IMR-90 (cell line): ENCODE results near the gene CFAP251. TPM values are rescaled to one million over a fixed set of nuclear protein-coding genes. Genes with fewer than 3 reads are reported as not detected.
A peak's percentile ranks its signal among the peaks of the same experiment; 100 is the strongest.

Experiments
- ATAC-seq: fragments of 200-7000 bp; cut with Tn5 transposase; 2 replicates; pipeline ENCODE4 v1.9.1; 2020; ENCODE audit warnings: low read depth, mild to moderate bottlenecking, moderate library complexity
- BruUV-seq: library from RNA; stranded (reverse); fragments of 400-500 nt; replicated peaks from 2 replicates; lab custom pipeline; 2021; lab: Mats Ljungman, UMichigan
- CTCF ChIA-PET: fragments of 300-600 bp; formaldehyde crosslinking; extraction: SDS; loops from one replicate; lab custom pipeline; 2021; ENCODE audit warnings: antibody characterized with exemption; lab: Yijun Ruan, JAX
- POLR2A ChIA-PET: fragments of 300-600 bp; sonication (Branson Sonifier 250); formaldehyde crosslinking; loops from one replicate; lab custom pipeline; 2022; ENCODE audit warnings: antibody characterized with exemption; ENCODE audit not compliant: unreplicated experiment; lab: Charles Lee
- DNase-seq: peaks from one replicate; pipeline ENCODE4 v3.0.0; 2013
- H2AFZ ChIP-seq: replicated peaks from 2 replicates; pipeline ENCODE3; 2013; ENCODE audit warnings: low read length, mild to moderate bottlenecking; ENCODE audit not compliant: poor library complexity
- H2AK5ac ChIP-seq: 2 replicates; pipeline ENCODE4 v1.6.1; 2013; ENCODE audit warnings: low read depth, low read length, inconsistent platforms
- H2AK9ac ChIP-seq: replicated peaks from 2 replicates; pipeline ENCODE3; 2013; ENCODE audit warnings: mild to moderate bottlenecking, low read depth, low read length, moderate library complexity; ENCODE audit not compliant: poor library complexity
- H2BK120ac ChIP-seq: 2 replicates; pipeline ENCODE4 v1.6.1; 2013; ENCODE audit warnings: low read depth, low read length, inconsistent platforms
- H2BK15ac ChIP-seq: 3 replicates; pipeline ENCODE4 v1.6.1; 2013; ENCODE audit warnings: low read depth, low read length, inconsistent platforms
- H2BK20ac ChIP-seq: 2 replicates; pipeline ENCODE4 v1.6.1; 2013; ENCODE audit warnings: low read depth, mild to moderate bottlenecking, inconsistent platforms, low read length, moderate library complexity
- H2BK5ac ChIP-seq: 2 replicates; pipeline ENCODE4 v1.6.1; 2013; ENCODE audit warnings: mild to moderate bottlenecking, low read depth, low read length, inconsistent platforms; ENCODE audit not compliant: poor library complexity, severe bottlenecking
- H3K14ac ChIP-seq: replicated peaks from 2 replicates; pipeline ENCODE4 v1.6.1; 2013; ENCODE audit warnings: low read depth, low read length, inconsistent platforms
- H3K18ac ChIP-seq: 2 replicates; pipeline ENCODE4 v1.6.1; 2013; ENCODE audit warnings: low read depth, low read length, control low read depth
- H3K23ac ChIP-seq: 2 replicates; pipeline ENCODE4 v1.6.1; 2013; ENCODE audit warnings: low read depth, low read length, inconsistent platforms
- H3K27ac ChIP-seq: 2 replicates; pipeline ENCODE4 v1.5.1; 2013; ENCODE audit warnings: mild to moderate bottlenecking, control low read depth, low read length; ENCODE audit not compliant: insufficient read depth
- H3K27me3 ChIP-seq: 2 replicates; pipeline ENCODE4 v1.6.1; 2013; ENCODE audit warnings: low read length; ENCODE audit not compliant: control insufficient read depth, insufficient read depth
- H3K36me3 ChIP-seq: 2 replicates; pipeline ENCODE4 v1.6.1; 2013; ENCODE audit warnings: low read length, mixed read lengths; ENCODE audit not compliant: control insufficient read depth, insufficient read depth
- H3K4ac ChIP-seq: 2 replicates; pipeline ENCODE4 v1.6.1; 2013; ENCODE audit warnings: low read depth, low read length, inconsistent platforms
- H3K4me1 ChIP-seq: 2 replicates; pipeline ENCODE4 v1.6.1; 2013; ENCODE audit warnings: low read length, mixed read lengths; ENCODE audit not compliant: control insufficient read depth, insufficient read depth
- H3K4me2 ChIP-seq: 2 replicates; pipeline ENCODE4 v1.6.1; 2013; ENCODE audit warnings: low read depth, mild to moderate bottlenecking, control low read depth, low read length, moderate library complexity
- H3K4me3 ChIP-seq: 2 replicates; pipeline ENCODE4 v1.5.1; 2013; ENCODE audit warnings: low read depth, mild to moderate bottlenecking, control low read depth, low read length, moderate library complexity; ENCODE audit not compliant: insufficient read depth
- H3K56ac ChIP-seq: 2 replicates; pipeline ENCODE4 v1.6.1; 2013; ENCODE audit warnings: low read length, inconsistent platforms; ENCODE audit not compliant: insufficient read depth; ENCODE audit errors: extremely low read depth
- H3K79me1 ChIP-seq, 2 experiments: 2 replicates each; pipeline ENCODE4 v1.6.1; 2013; ENCODE audit warnings: low read length in 2 of 2, inconsistent platforms in 1 of 2, low read depth in 1 of 2
- H3K9ac ChIP-seq: 2 replicates; pipeline ENCODE4 v1.6.1; 2013; ENCODE audit warnings: low read depth, low read length, control low read depth
- H3K9me1 ChIP-seq: 2 replicates; pipeline ENCODE4 v1.6.1; 2013; ENCODE audit warnings: low read length, inconsistent platforms; ENCODE audit not compliant: insufficient read depth
- H3K9me3 ChIP-seq: 2 replicates; pipeline ENCODE4 v1.6.1; 2013; ENCODE audit warnings: low read length; ENCODE audit not compliant: control insufficient read depth, insufficient read depth
- H4K20me1 ChIP-seq: 2 replicates; pipeline ENCODE4 v1.6.1; 2013; ENCODE audit warnings: low read length, inconsistent platforms; ENCODE audit not compliant: insufficient read depth
- H4K5ac ChIP-seq: 2 replicates; pipeline ENCODE4 v1.6.1; 2013; ENCODE audit warnings: mild to moderate bottlenecking, low read depth, low read length, control low read depth
- H4K8ac ChIP-seq, 2 experiments: 2 replicates each; pipeline ENCODE4 v1.6.1; 2013; ENCODE audit warnings: low read depth in 2 of 2, low read length in 2 of 2, control low read depth in 1 of 2, inconsistent platforms in 1 of 2
- H4K91ac ChIP-seq: 2 replicates; pipeline ENCODE4 v1.6.1; 2013; ENCODE audit warnings: low read depth, low read length, inconsistent platforms; ENCODE audit not compliant: insufficient read depth
- BHLHE40 ChIP-seq: fragments of 150-350 bp; IDR thresholded peaks from 2 replicates; pipeline ENCODE4 v1.6.1; 2016; ENCODE audit warnings: mild to moderate bottlenecking, low read depth, low read length
- CEBPB ChIP-seq: IDR thresholded peaks from 2 replicates; pipeline ENCODE4 v1.6.1; 2012; ENCODE audit warnings: low read depth, low read length, improper control_type of control experiment
- CHD1 ChIP-seq: IDR thresholded peaks from 2 replicates; pipeline ENCODE4 v1.6.1; 2012; ENCODE audit warnings: low read depth, low read length, improper control_type of control experiment
- ELK1 ChIP-seq: fragments of 150-350 bp; IDR thresholded peaks from 2 replicates; pipeline ENCODE4 v1.6.1; 2016; ENCODE audit warnings: low read depth, mild to moderate bottlenecking, low read length, moderate library complexity, borderline replicate concordance
- FOS ChIP-seq: fragments of 150-350 bp; IDR thresholded peaks from 2 replicates; pipeline ENCODE4 v1.6.1; 2016; ENCODE audit warnings: low read depth, low read length
- MAFK ChIP-seq: IDR thresholded peaks from 2 replicates; pipeline ENCODE4 v1.6.1; 2012; ENCODE audit warnings: low read depth, low read length, improper control_type of control experiment
- MAZ ChIP-seq: IDR thresholded peaks from 2 replicates; pipeline ENCODE4 v1.6.1; 2012; ENCODE audit warnings: low read depth, mild to moderate bottlenecking, low read length, improper control_type of control experiment, moderate library complexity, borderline replicate concordance
- MXI1 ChIP-seq: IDR thresholded peaks from 2 replicates; pipeline ENCODE4 v1.6.1; 2012; ENCODE audit warnings: low read depth, mild to moderate bottlenecking, low read length, moderate library complexity, borderline replicate concordance
- NFE2L2 ChIP-seq: fragments of 150-350 bp; IDR thresholded peaks from 2 replicates; pipeline ENCODE4 v1.6.1; 2016; ENCODE audit warnings: low read depth, mild to moderate bottlenecking, low read length
- POLR2A ChIP-seq: IDR thresholded peaks from 2 replicates; pipeline ENCODE4 v1.6.1; 2012; ENCODE audit warnings: mild to moderate bottlenecking, low read depth, low read length
- RAD21 ChIP-seq: IDR thresholded peaks from 2 replicates; pipeline ENCODE4 v1.6.1; 2012; ENCODE audit warnings: low read length, improper control_type of control experiment
- RCOR1 ChIP-seq: IDR thresholded peaks from 2 replicates; pipeline ENCODE4 v1.6.1; 2012; ENCODE audit warnings: mild to moderate bottlenecking, low read length, improper control_type of control experiment; ENCODE audit not compliant: insufficient replicate concordance
- RFX5 ChIP-seq: IDR thresholded peaks from 2 replicates; pipeline ENCODE4 v1.8.0; 2012; ENCODE audit warnings: low read depth, mild to moderate bottlenecking, low read length, moderate library complexity
- SMC3 ChIP-seq: fragments of 150-350 bp; IDR thresholded peaks from 2 replicates; pipeline ENCODE4 v1.6.1; 2016; ENCODE audit warnings: low read depth, mild to moderate bottlenecking, antibody characterized with exemption, low read length, moderate library complexity
- USF2 ChIP-seq: fragments of 150-350 bp; IDR thresholded peaks from 2 replicates; pipeline ENCODE4 v1.6.1; 2017; ENCODE audit warnings: mild to moderate bottlenecking, antibody characterized with exemption, low read length, low read depth
- WGBS, 2 experiments: methylation state at CpG; one replicate each; pipeline versions ENCODE4 v1.1.5 to v1.1.7; 2013; ENCODE audit warnings: missing lambda C conversion rate in 2 of 2; ENCODE audit not compliant: insufficient read length in 1 of 2; ENCODE audit errors: extremely low coverage in 2 of 2; 5-methylcytosine and 5-hydroxymethylcytosine counted together
- dilution Hi-C: fragments of 300-500 bp; cut with HindIII; formaldehyde crosslinking; loops from one replicate; pipeline ENCODE4 v1.14.3; 2018; ENCODE audit warnings: low sequenced_read_pairs; ENCODE audit not compliant: unreplicated experiment
- in situ Hi-C: fragments of 300-500 bp; cut with MboI; formaldehyde crosslinking; loops from 3 replicates; pipeline ENCODE4 v1.14.3; 2019; ENCODE audit warnings: low sequenced_read_pairs, inconsistent platforms, mixed read lengths
- intact Hi-C: fragments of 100-400 bp; cut with micrococcal nuclease; formaldehyde crosslinking; loops from 2 replicates; pipeline ENCODE4 v1.10.0; 2022
- polyA plus RNA-seq, 3 experiments: library from polyadenylated mRNA; depleted of rRNA; stranded (reverse); fragments of >200 nt; gene quantifications; 2 replicates each; pipeline ENCODE4 v1.2.3, GENCODE V29; 2012; ENCODE audit warnings: low replicate concordance in 1 of 3
- total RNA-seq: library from RNA; depleted of rRNA; stranded (reverse); fragments of >200 nt; gene quantifications from 2 replicates; pipeline ENCODE4 v1.2.3, GENCODE V29; 2012

CFAP251 gene
- total and polyA plus RNA-seq, 2 of the 4 experiments (the other 2 are of a cell fraction) = 7.8 to 9.1 TPM

GRCh38 chr12:121989276-121990113 lies 71.1 kb downstream of the CFAP251 start:
- H4K91ac ChIP-seq = no peak overlapping the region; the same call in 1 of the 2 replicates
- no peaks in the 10 kb centered on the region for H4K20me1 ChIP-seq
- no peak overlapping the region for H3K9ac ChIP-seq
- peak overlapping the region; percentile 76; the same call in 1 of the 2 replicates for H3K14ac ChIP-seq
- no TSS peak for BruUV-seq
- intact Hi-C loops = no loop called here
- H2AK9ac ChIP-seq = no peak overlapping the region
- no peak overlapping the region for H4K8ac ChIP-seq
- ChIA-PET POLR2A (no interaction called here), CTCF (no interaction called here)
- H3K79me1 ChIP-seq = no peaks in the 10 kb centered on the region
- H2AFZ ChIP-seq = no peak overlapping the region
- DNase-seq (no peak), ATAC-seq (no peak)
- no CpG with 5 or more reads among the region's 14 CpGs for WGBS, 2 experiments
- no peak overlapping the region for H3K18ac ChIP-seq
- in situ Hi-C loops = no loop called here
- H3K4me1 ChIP-seq = peaks cover 10% of the 10 kb centered on the region
- H3K9me3 ChIP-seq = no peaks in the 10 kb centered on the region
- peak overlapping the region; percentile 94; the same call in 1 of the 2 replicates for H2BK120ac ChIP-seq
- H3K4me3 ChIP-seq = no peak overlapping the region
- no peak overlapping the region for H3K27ac ChIP-seq
- H3K56ac ChIP-seq = no peak overlapping the region
- H2BK5ac ChIP-seq = no peak overlapping the region
- H3K4ac ChIP-seq = peak overlapping the region; percentile 78; the same call in 1 of the 2 replicates
- peak overlapping the region; percentile 85 for H2AK5ac ChIP-seq
- no peak overlapping the region for H3K23ac ChIP-seq
- no peaks in the 10 kb centered on the region for H3K36me3 ChIP-seq
- peaks cover 4% of the 10 kb centered on the region; the same call in 1 of the 2 replicates for H3K9me1 ChIP-seq
- H3K4me2 ChIP-seq = no peak overlapping the region
- H3K27me3 ChIP-seq = no peaks in the 10 kb centered on the region
- dilution Hi-C loops = no loop called here
- H2BK15ac ChIP-seq = peak overlapping the region; percentile 76; the same call in 1 of the 3 replicates
- H4K5ac ChIP-seq = no peak overlapping the region
- peak overlapping the region; percentile 35; the same call in 1 of the 2 replicates for H2BK20ac ChIP-seq
- TF ChIP-seq RAD21 (no peak), RCOR1 (no peak), NFE2L2 (no peak), BHLHE40 (no peak), POLR2A (no peak), RFX5 (no peak), CHD1 (no peak), MXI1 (no peak), USF2 (no peak), MAZ (no peak), CEBPB (no peak), ELK1 (no peak), MAFK (no peak), FOS (no peak), SMC3 (no peak)
